Activated gamma-delta T cell (primary cell): ENCODE results near the gene BUB1B.

Source experiments
- DNase-seq: peaks from one replicate; lab custom pipeline; 2025; lab: John Stamatoyannopoulos, UW

Gene BUB1B

DNA sequence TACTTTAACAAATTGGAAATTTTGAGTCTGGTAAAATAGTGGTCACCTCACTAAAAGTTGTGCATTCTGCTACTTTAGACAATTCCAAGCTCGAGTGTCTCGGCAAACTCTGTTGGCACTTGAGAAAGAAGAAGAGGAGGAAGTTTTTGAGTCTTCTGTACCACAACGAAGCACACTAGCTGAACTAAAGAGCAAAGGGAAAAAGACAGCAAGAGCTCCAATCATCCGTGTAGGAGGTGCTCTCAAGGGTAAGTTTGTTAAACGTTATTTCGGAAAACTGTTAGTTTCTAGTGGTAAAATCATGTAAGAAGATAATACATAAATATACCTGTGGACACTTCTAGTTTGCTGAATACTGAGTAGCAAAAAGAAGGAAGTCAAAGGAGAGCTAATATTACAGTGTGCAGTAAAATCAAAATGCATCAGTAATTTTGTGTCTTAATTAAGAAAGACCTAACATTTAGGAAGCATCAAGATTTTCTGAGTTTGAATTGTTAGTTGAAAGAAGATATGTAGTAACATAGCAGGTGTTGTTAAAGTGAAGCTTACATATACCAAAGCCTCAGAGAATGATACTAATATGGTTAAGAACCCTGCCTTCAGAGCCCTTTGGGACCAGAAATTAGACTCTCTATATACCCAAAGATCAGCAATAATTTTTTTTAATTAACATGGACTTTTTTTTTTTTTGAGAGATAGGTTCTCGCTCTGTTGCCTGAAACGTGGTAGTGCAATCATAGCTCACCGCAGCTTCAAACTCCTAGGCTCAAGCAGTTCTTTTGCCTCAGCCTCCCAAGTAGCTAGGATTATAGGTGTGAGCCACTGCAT lies 23.0 kb downstream of the BUB1B start:
- DNase-seq = no peak

DNA sequence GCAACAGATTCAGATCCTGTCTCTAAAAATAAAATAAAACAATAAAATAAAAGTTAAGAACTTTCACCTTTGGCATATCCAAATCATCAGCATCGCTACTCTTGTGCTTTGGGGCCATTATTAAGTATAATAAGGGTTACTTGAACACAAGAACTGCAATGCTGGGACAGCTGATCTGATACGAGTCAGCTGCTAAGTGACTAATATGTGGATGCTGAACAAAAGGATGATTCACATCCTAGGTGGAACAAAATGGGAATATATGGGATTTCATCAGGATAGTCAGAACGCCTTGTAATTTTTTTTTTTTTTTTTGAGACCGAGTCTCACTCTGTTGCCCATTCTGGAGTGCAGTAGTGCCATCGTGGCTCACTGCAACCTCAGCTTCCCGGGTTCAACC lies 29.7 kb downstream of the BUB1B start:
- no peak for DNase-seq

DNA sequence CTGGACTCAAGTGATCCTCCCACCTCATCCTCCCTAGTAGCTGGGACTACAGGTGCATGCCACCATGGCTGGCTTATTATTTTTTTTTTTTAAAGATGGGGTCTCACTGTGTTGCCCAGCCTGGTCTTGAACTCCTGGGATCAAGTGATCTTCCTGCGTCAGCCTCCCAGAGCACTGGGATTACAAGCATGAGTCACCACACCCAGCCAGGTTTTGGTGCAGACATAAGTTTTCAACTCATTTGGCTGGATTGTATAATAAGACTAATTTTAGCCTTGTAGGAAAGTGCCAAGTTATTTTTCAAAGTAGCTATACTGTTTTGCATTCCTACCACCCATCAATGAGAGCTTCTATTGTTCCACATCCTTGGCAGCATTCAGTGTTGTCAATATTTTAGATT lies 32.1 kb downstream of the BUB1B start:
- no peak for DNase-seq

DNA sequence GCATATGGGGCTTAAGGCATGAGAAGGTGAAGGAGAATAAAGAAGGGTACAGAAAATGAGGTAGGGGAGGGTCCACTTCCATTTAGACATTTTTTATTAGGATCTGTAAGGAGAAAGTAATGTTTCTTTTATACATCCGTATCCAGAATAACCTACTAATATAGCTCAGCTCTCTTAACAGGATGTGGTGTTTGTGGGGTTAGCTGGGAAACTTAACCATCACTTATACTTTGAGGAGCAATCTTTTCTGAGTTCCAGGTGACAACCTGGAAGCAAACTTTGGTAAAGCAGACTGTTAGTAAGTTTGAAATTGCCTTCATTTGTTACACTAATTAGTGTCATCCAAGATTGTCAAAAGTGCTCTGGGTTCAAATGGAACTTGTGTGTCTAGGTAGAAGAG lies 36.6 kb downstream of the BUB1B start:
- DNase-seq = no peak

DNA sequence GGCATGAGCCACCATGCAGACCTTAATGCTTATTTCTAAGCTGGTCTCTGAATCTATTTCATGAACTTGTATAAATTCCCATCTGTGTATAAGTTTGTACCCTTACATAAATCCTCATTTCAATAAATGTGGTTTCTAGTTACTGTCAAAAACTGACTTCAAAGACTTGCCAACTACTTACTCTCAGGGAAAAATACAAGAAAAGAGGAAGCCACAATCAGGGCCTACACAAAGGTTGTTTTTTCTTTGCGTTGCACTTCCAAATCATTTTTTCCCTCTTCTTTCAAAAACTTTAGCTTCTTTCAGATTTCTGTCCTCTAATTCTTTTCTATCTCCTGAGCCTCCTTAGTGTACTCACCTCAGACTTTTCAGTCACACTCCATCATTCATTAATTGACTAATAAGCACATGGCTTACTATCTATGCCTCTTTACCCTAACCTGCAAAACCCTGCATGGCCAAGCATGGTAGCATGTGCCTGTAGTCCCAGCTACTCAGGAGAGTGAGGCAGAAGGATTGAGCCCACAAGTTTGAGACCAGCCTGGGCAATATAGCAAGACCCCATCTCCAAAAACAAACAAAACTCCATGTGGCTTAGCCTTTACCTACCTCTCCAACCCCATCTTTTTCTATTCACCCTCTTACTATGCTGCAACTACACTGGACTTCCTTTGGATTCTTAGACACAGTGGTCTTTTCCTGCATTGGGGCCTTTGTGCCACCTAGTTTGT lies 37.7 kb downstream of the BUB1B start:
- no peak for DNase-seq

DNA sequence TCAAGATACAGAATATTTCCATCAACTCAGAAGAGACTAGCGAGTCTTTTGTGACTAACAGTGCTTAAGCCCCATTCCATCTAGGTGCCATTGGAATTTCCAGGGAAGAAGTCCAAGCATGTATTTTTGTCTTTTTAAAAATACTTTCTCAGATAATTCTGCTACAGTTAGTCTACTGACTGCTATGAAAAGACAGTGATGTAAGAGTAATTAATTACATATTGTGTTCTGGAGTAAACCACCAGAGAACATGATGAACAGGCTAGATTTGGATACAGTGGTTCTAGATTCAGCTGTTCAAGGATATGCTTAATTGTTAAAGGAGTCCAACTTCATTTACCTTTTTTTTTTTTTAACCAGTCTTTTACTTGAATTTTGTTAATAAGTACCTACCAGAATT lies 43.2 kb downstream of the BUB1B start:
- DNase-seq = no peak

DNA sequence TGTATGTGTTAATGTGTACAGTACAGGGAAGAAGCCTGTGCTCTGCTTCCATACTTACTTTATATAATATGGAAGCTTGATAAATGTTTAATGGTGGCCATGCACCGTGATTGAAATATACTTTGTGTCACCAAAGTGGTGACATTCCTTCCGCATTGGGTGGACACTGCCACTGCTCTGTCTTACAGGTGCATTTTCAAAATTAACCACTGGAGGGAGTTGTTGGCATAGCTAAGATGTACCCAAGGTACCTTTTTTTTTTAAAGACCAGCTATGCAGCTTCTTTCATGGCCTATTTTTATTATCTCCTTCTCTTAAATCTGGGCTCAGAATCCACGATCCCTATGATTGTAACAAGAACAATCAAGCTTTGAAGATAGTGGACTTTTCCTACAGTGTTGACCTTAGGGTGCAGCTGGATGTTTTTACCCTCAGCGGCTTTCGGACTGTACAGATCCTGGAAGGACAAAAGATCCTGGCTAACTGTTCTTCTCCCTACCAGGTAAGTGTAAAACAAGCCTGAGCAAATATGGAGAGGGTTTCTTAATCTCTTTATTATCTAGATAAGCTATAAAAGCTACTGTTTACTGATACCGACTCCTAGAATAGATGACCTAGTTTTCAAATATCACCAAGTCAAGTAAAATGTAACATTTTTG lies 56.4 kb downstream of the BUB1B start:
- DNase-seq = no peak

DNA sequence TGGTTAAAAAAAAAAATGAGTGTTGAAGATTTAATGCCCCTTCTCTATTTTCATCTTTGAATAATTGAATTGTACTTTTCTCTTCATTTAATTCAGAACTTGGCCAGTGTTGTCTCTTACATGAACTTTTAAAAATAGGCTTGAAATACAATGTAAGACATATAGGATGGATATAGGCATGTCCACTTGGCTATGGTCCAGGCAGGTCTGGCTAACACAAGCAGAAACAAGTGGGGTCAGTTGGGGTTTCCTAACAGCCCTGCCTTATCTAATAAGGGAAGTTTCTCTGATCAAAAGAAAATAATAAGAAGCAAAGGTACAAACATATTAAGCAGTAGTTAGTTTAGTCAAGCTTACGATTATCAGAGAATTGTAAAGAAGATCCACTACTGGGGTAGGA lies 58.9 kb downstream of the BUB1B start:
- DNase-seq = no peak

DNA sequence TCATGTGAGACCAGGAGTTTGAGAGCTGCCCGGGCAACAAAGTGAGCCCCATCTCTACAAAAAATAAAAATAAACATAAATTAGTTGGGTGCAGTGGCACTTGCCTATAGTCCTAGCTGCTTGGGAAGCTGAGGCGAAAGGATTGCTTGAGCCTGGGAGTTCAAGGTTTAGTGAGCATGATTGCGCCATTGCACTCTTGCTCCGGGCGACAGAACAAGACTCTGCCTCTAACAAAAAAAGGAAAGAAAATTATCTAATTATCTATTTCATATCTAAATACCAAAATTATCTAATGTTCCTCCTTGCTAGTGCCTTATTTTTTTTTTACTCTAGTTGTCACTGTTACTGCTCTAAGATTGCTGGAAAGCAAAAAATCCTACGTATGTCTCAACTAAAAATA lies 61.3 kb downstream of the BUB1B start:
- DNase-seq = no peak

DNA sequence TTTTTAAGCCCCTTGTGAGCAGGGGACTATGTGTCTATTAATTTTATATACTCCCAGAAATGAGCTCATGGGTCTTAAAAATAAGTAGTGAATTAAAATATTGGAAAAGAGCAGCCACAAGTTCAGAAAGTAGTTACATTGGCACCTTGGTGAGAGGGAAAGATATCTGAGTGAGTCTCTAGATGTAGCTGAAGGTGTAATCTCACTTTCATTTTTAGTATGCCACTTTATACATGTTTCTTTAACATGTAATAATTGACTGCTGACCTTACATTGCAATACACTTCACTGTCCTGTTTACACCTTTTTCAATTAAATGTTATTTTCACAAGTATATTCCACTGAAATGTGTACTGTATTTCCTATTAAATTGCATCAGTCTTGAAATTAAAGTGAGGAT lies 65.9 kb downstream of the BUB1B start:
- no peak for DNase-seq

DNA sequence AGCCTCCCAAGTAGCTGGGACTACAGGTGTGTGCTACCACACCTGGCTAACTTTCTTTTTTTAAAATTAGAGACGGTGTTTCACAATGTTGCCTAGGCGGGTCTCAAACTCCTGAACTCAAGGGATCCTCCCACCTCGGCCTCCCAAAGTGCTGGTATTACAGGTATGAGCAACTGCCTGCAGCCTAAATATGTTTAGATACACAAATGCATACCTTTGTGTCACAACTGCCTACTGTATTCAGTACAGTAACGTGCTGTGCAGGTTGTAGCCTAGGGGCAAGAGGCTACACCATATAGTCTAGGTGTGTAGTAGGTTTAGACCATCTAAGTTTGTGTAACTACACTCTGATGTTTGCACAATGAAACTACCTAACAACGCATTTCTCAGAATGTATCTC lies 68.4 kb downstream of the BUB1B start:
- no peak for DNase-seq

DNA sequence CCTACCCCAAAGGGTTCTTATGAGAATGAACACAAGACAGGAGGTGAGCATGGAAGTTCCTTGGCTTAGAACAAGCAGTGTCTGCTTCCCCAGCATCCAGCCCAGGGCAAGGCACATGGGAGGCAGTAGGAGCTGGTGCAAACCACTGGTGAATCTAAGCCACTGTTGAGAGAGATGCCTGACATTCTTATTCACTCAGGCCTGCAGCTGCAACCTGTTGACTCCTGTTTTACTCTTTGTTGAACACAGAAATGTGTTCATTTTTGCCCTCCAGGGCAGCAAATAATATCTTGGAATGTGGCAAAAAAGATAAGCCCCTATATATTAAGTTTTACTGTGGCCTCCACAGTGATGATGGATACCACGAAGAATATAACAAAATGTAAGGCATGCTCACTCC lies 69.1 kb downstream of the BUB1B start:
- DNase-seq = no peak

DNA sequence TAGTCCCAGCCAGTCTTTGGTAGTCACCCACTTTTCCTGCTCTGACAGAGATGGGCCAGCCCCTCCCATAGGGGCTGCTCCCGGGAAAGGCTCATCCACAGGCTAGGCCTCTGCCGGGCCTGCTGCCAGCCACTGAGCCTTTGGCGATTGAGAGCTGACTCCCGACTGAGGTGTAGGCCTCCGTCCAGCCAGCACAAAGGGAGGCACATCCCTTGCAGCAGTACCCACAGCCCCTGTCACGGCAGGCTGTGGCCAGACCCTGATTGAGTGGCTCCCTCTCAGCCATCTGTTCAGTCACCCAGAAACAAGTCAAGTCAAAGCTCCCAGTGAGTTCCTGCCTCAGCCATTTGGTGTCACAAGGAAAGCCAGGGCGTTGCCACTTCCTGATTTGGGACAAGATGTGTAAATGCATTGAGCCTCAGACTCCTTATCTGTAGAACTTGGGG lies 71.8 kb downstream of the BUB1B start:
- DNase-seq = no peak

DNA sequence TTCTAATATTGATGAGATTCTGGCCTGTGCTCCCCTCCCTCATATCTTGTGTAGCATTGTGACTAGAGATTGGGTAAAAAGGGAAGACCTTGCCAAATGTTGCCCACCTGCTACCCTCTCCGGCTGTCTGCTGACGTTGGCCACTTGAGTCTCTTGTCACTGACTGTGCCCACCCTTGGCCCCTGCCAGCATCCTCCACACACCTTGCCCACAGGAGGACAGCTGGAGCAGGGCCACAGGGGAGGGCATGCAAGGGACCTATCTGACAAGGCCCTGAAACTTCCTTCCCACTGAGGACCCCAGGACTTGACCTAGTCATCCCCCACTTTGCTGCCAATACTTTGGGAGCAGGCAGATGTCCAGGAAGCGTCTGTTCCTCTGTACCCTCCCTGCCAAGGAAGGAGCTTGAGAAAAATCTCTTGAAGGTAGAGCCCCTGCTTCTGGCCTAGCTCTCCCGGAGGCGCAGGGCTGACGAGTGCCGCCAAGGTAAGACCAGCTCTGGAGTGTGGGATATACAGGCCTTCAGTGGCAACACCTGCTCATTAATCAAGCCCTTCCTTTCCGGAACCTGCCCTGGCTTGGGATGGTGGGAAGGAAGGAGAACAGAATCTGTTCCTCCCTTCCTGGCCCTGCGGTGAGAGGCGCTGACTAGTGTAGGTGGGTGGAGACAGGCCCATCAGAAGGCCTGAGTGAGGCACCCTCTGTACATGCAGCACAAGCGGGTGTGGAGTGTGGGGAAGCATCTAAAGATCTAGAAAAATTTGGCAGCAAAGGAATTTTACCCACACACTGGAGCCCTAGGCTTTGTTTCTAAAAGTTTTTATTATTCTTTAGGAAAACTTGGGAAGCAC lies 73.1 kb downstream of the BUB1B start:
- no peak for DNase-seq

DNA sequence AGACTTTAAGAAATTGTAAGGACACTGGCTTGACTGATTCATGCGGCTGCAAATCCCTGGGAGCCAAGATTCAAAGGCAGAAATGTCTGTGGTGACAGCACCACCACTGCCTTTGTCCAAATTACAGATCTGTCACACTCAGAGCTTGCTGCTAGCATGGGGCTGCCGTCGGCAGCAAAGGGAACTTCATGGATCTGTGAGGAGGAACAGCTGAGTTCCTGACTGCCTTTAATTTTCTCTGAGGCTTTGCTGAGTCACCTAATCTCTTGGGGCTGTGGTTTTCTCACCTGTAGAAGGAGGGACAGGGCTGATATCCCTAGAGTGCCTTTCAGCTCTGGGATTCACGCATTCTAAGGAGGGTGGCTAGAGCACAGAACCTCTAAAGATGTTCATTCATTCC lies 73.9 kb downstream of the BUB1B start:
- DNase-seq = no peak

DNA sequence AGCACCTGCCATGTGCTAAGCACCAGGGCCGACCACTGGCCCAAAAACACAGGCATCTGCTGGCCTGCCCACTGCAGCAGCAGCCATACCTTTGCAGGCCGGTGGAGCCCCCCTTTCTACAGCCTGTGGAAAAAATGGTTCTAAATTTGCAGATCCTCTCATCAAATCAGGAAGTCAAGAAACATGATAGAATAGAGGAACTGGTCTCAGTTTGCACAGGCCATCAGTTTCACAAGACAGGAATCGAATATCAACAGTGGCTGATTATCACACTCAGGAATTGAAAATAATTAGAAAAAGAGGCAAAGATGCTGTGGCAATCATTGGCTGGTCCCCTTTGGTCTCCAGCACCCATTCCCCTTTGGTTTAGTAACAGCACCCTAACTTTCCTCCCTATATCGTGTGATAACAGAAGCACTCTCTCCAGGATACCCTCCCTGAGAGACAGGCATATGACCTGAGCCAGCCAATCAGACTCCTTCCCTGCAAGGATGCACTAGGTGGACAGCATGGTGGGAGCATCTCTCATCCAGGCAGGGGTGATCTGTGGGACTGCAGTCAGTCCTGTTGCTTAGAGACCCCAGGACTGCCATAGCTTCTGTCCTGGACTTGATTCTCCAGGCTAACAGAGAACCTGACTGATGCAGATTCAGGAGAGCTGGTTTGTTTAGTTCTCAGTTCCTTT lies 74.5 kb downstream of the BUB1B start:
- no peak for DNase-seq

DNA sequence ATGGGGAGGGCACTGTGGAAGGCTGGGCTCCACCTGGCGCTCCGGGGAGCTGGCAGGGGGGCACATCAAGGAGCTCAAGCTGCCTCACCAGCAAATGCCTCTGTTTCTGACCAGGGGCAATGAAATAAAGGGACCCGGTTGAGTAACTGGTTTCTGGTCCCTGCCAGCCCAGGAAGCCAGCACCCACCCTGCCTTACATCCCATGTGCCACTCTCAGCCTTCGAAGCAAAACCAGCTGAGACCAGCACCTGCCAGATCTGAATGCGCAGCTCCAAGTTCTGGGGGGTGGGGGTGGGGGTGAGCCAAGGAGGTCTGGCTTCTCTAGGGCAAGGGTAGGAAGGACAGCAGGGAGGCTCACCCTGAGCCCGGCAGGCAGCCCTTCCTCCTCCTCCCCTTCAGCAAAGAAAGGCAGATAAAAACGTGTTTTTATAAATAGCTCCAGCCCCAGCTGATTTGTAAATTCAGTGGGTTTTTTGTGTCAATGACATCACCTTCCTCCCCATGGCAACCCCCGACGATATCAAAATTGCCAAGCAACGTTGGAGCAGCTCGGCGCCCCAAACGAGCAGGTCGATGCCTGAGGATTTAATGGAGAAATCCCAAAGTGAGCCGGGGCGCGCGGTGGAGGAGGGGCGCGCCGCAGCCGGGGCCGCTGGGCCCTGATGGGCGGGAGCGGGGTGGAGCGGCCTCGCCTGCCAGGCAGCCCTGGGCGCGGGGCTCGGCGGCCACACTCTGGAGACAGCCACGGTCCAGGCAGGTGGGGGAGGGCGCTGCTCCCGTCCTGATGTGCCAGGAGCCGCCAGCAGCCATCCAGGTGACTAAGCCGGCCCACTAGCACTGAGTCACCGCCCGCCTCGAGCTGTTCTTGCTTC lies 77.9 kb downstream of the BUB1B start, which contains the start of gene PAK6:
PAK6 (plus strand) TSS at position 532 of the 872 bp plus-strand sequence. CDS start 25,723 bp downstream, outside the sequence.
- DNase-seq = no peak

DNA sequence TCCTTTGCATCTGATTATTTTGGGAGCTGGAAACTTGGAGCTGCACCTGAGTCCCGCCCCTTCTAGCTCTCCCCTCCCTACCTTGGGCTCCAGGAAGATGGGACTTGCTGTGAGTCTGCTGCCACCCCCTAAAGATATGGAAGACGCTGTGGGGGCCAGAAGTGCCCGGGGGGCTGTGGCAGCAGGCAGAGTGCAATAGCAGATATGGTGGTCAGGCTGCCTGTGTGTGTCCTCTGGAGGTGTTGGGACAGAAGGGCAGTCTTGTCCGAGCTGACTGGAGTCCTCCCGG lies 78.5 kb downstream of the BUB1B start:
- DNase-seq = no peak

DNA sequence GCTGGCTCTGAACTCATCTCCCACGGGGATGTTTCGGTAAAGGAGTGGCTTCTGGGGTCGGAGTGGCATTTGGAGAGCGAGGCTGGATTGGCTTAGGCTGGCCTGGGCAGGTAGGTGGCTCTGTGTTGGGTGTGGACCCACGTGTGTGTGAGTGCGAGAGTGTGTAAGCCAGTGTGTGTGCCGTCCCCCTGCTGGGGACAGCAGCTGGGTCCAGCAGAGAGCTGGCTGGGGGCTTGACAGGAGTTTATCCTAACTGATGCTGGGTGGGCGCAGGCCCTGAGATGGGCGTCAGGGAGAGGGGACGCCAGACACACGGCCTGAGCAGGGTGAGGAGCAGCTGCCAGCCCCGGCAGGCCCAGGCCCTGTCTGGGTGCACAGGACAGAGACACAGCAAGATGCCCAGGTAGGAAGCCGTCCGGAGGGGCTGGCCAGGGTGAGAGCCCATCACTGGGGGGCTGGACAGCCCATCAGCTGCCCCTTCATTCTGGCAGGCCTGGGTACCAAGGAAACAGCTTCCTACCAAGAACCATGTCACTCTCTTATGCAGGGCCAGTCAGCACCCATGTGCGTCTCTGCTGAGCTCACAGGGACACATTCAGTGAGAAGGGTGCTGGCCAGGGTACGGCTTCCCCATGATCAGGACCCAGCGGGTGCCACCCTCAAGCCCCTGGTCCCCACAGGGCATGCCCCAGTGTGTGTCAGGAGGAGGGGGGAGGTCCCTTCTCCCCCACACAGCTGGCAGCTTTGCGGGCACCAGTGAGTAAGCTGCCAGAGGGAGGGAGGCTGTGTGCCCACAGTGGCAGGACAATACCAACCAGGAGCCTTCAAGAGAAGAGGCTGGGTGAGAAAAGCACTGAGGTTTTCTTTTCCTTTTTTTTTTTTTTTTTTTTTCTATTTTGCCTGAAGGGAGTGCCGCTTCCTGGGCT lies 79.1 kb downstream of the BUB1B start:
- DNase-seq = no peak
